Measurements from ENCODE around the gene PDGFD.

PDGFD gene

GRCh38 chr11:103924166-103925013 lies 239.6 kb downstream of the PDGFD start:
- no peak for TF ChIP-seq CTCF (IDR thresholded peaks at IDR 0.05; ENCODE audit: low read depth, low read length, missing control alignments)
- no peak for DNase-seq (ENCODE audit: low read depth)
- in situ Hi-C loops (cut with HindIII; ENCODE audit: low sequenced_read_pairs), result no loop called here
- H3K4me3 ChIP-seq (ENCODE audit: low read depth, low read length), result no peak overlapping the region

- in situ Hi-C loops (cut with HindIII; ENCODE audit: low sequenced_read_pairs), result no loop called here
- DNase-seq (ENCODE audit: low read depth), result no peak
- no peak overlapping the region for H3K4me3 ChIP-seq (ENCODE audit: low read depth, low read length)
- no peak for TF ChIP-seq CTCF (IDR thresholded peaks at IDR 0.05; ENCODE audit: low read depth, low read length, missing control alignments)
Observed at GRCh38 chr11:103923451-103923931, 240.5 kb downstream of the PDGFD start.

- DNase-seq (ENCODE audit: low read depth), result no peak
- H3K4me3 ChIP-seq (ENCODE audit: low read depth, low read length), result no peak overlapping the region
- TF ChIP-seq CTCF (IDR thresholded peaks at IDR 0.05; ENCODE audit: low read depth, low read length, missing control alignments), result no peak
- in situ Hi-C loops (cut with HindIII; ENCODE audit: low sequenced_read_pairs), result no loop called here
Observed at GRCh38 chr11:103920933-103921332, 243.0 kb downstream of the PDGFD start.

GRCh38 chr11:103920449-103920848 lies 243.5 kb downstream of the PDGFD start:
- no peak overlapping the region for H3K4me3 ChIP-seq (ENCODE audit: low read depth, low read length)
- no peak for DNase-seq (ENCODE audit: low read depth)
- no peak for TF ChIP-seq CTCF (IDR thresholded peaks at IDR 0.05; ENCODE audit: low read depth, low read length, missing control alignments)
- in situ Hi-C loops (cut with HindIII; ENCODE audit: low sequenced_read_pairs), result no loop called here

- in situ Hi-C loops (cut with HindIII; ENCODE audit: low sequenced_read_pairs), result no loop called here
Observed at GRCh38 chr11:103910721-103911120, 253.2 kb downstream of the PDGFD start.

More at GRCh38 chr11:103910721-103911120, 253.2 kb downstream of the PDGFD start:
- no peak for DNase-seq (ENCODE audit: low read depth)
- no peak overlapping the region for H3K4me3 ChIP-seq (ENCODE audit: low read depth, low read length)
- TF ChIP-seq CTCF (IDR thresholded peaks at IDR 0.05; ENCODE audit: low read depth, low read length, missing control alignments), result no peak

All from astrocyte of the cerebellum (primary cell).